Central memory CD8-positive, alpha-beta T cell (primary cell): ENCODE results near the gene ARAP1.

ENCODE experiments used
- ATAC-seq: fragments of 150-1000 bp; cut with Tn5 transposase; replicated peaks from 2 replicates; pipeline ENCODE4 v1.10.0; 2022; ENCODE audit warnings: mild to moderate bottlenecking, moderate FRiP score, moderate number of reproducible peaks; ENCODE audit not compliant: poor library complexity, severe bottlenecking; ENCODE audit errors: extremely low read depth
- DNase-seq, 2 donors: peaks; one replicate each; pipeline ENCODE4 v3.0.0; 2021; ENCODE audit warnings: low spot score in 2 of 2
- H3K27ac Mint-ChIP-seq: one replicate; pipeline ENCODE4 v1.8.0; 2022; ENCODE audit warnings: low read depth, mild to moderate bottlenecking, moderate library complexity, mixed read lengths
- H3K27me3 Mint-ChIP-seq: one replicate; pipeline ENCODE4 v1.8.0; 2022; ENCODE audit warnings: mixed read lengths
- H3K36me3 Mint-ChIP-seq: one replicate; pipeline ENCODE4 v1.8.0; 2022; ENCODE audit warnings: mild to moderate bottlenecking, moderate library complexity, mixed read lengths; ENCODE audit not compliant: insufficient read depth
- H3K4me1 Mint-ChIP-seq: one replicate; pipeline ENCODE4 v1.8.0; 2022; ENCODE audit warnings: mixed read lengths
- H3K4me3 Mint-ChIP-seq: one replicate; pipeline ENCODE4 v1.8.0; 2022; ENCODE audit warnings: mild to moderate bottlenecking, moderate library complexity, mixed read lengths
- H3K9me3 Mint-ChIP-seq: one replicate; pipeline ENCODE4 v1.8.0; 2022; ENCODE audit warnings: mixed read lengths

ARAP1 gene

GRCh38 chr11:72681226-72682153 is 70.7 kb downstream of the ARAP1 start:
- H3K27ac Mint-ChIP-seq, result no peak overlapping the region
- peaks cover 24% of the 10 kb centered on the region for H3K36me3 Mint-ChIP-seq
- peaks cover 9% of the 10 kb centered on the region for H3K27me3 Mint-ChIP-seq
- H3K9me3 Mint-ChIP-seq, result no peaks in the 10 kb centered on the region
- ATAC-seq (no peak), DNase-seq (no peak)
- H3K4me3 Mint-ChIP-seq, result peak overlapping the region; percentile 21
- peaks cover 36% of the 10 kb centered on the region for H3K4me1 Mint-ChIP-seq

- H3K9me3 Mint-ChIP-seq, result no peaks in the 10 kb centered on the region
- ATAC-seq (no peak), DNase-seq (no peak)
- no peak overlapping the region for H3K4me3 Mint-ChIP-seq
- peaks cover 30% of the 10 kb centered on the region for H3K4me1 Mint-ChIP-seq
- peaks cover 17% of the 10 kb centered on the region for H3K27me3 Mint-ChIP-seq
- peaks cover 24% of the 10 kb centered on the region for H3K36me3 Mint-ChIP-seq
- H3K27ac Mint-ChIP-seq, result no peak overlapping the region
These were observed 71.5 kb downstream of the ARAP1 start for GRCh38 chr11:72680624-72681158.

GRCh38 chr11:72679869-72680268 is 72.3 kb downstream of the ARAP1 start:
- no peaks in the 10 kb centered on the region for H3K9me3 Mint-ChIP-seq
- peaks cover 30% of the 10 kb centered on the region for H3K4me1 Mint-ChIP-seq
- H3K27me3 Mint-ChIP-seq, result peaks cover 25% of the 10 kb centered on the region
- H3K36me3 Mint-ChIP-seq, result peaks cover 31% of the 10 kb centered on the region
- DNase-seq, result no peak
- ATAC-seq, result no peak
- no peak overlapping the region for H3K4me3 Mint-ChIP-seq
- peak overlapping the region; percentile 19 for H3K27ac Mint-ChIP-seq

GRCh38 chr11:72678524-72678923 is 73.7 kb downstream of the ARAP1 start:
- Mint-ChIP-seq H3K36me3 (peaks cover 30% of the 10 kb centered on the region), H3K4me3 (no peak overlapping the region), H3K27me3 (peaks cover 38% of the 10 kb centered on the region), H3K9me3 (no peaks in the 10 kb centered on the region), H3K4me1 (peaks cover 24% of the 10 kb centered on the region), H3K27ac (no peak overlapping the region)
- no peak for DNase-seq
- ATAC-seq, result no peak

GRCh38 chr11:72676861-72677341 is 75.3 kb downstream of the ARAP1 start:
- DNase-seq (peak; percentile 45 to 53), ATAC-seq (peak; percentile 83)
- peaks cover 31% of the 10 kb centered on the region for H3K36me3 Mint-ChIP-seq
- peak overlapping the region; percentile 35 for H3K27ac Mint-ChIP-seq
- no peak overlapping the region for H3K4me3 Mint-ChIP-seq
- H3K9me3 Mint-ChIP-seq, result no peaks in the 10 kb centered on the region
- H3K27me3 Mint-ChIP-seq, result peaks cover 55% of the 10 kb centered on the region
- H3K4me1 Mint-ChIP-seq, result peaks cover 24% of the 10 kb centered on the region

- H3K4me3 Mint-ChIP-seq, result no peak overlapping the region
- no peaks in the 10 kb centered on the region for H3K9me3 Mint-ChIP-seq
- DNase-seq (no peak), ATAC-seq (no peak)
- no peak overlapping the region for H3K27ac Mint-ChIP-seq
- peaks cover 14% of the 10 kb centered on the region for H3K4me1 Mint-ChIP-seq
- peaks cover 29% of the 10 kb centered on the region for H3K36me3 Mint-ChIP-seq
- peaks cover 70% of the 10 kb centered on the region for H3K27me3 Mint-ChIP-seq
These were observed 77.0 kb downstream of the ARAP1 start for GRCh38 chr11:72675221-72675620.

GRCh38 chr11:72673943-72674828 is 78.0 kb downstream of the ARAP1 start, which contains the start of gene PDE2A:
TSS of gene PDE2A (minus strand) at chr11:72674422. CDS start at chr11:72674207, 215 bp downstream.
- Mint-ChIP-seq H3K4me3 (no peak within 1 kb of the TSS), H3K9me3 (no peaks in the 10 kb centered on the region), H3K36me3 (peaks cover 25% of the 10 kb centered on the region), H3K4me1 (peaks cover 8% of the 10 kb centered on the region), H3K27me3 (peaks cover 71% of the 10 kb centered on the region), H3K27ac (peak within 1 kb of the TSS; percentile 10)
- DNase-seq (no peak), ATAC-seq (no peak)

- DNase-seq, result no peak
- Mint-ChIP-seq H3K36me3 (peaks cover 25% of the 10 kb centered on the region), H3K4me3 (no peak overlapping the region), H3K27ac (peak overlapping the region; percentile 10), H3K4me1 (peaks cover 5% of the 10 kb centered on the region), H3K27me3 (peaks cover 78% of the 10 kb centered on the region), H3K9me3 (no peaks in the 10 kb centered on the region)
- ATAC-seq, result no peak
These were observed 78.8 kb downstream of the ARAP1 start for GRCh38 chr11:72673284-72673942.

- Mint-ChIP-seq H3K4me1 (no peaks in the 10 kb centered on the region), H3K4me3 (no peak overlapping the region), H3K9me3 (no peaks in the 10 kb centered on the region), H3K27me3 (peaks cover 82% of the 10 kb centered on the region), H3K27ac (no peak overlapping the region), H3K36me3 (peaks cover 22% of the 10 kb centered on the region)
- DNase-seq (no peak), ATAC-seq (no peak)
These were observed 79.5 kb downstream of the ARAP1 start for GRCh38 chr11:72672597-72673238.

- H3K9me3 Mint-ChIP-seq, result peaks cover 5% of the 10 kb centered on the region
- no peak overlapping the region for H3K4me3 Mint-ChIP-seq
- H3K27me3 Mint-ChIP-seq, result peaks cover 81% of the 10 kb centered on the region
- H3K27ac Mint-ChIP-seq, result no peak overlapping the region
- H3K36me3 Mint-ChIP-seq, result peaks cover 15% of the 10 kb centered on the region
- H3K4me1 Mint-ChIP-seq, result no peaks in the 10 kb centered on the region
- ATAC-seq (no peak), DNase-seq (no peak)
These were observed 80.8 kb downstream of the ARAP1 start for GRCh38 chr11:72671152-72672099.

- Mint-ChIP-seq H3K27me3 (peaks cover 76% of the 10 kb centered on the region), H3K36me3 (peaks cover 10% of the 10 kb centered on the region), H3K27ac (no peak overlapping the region), H3K4me1 (no peaks in the 10 kb centered on the region), H3K9me3 (peaks cover 5% of the 10 kb centered on the region), H3K4me3 (no peak overlapping the region)
- ATAC-seq (no peak), DNase-seq (no peak)
These were observed 82.2 kb downstream of the ARAP1 start for GRCh38 chr11:72670041-72670440.
